GM19099 (cell line): ENCODE data around the gene TBC1D5.

ENCODE experiments used
- POLR2A ChIP-seq: IDR thresholded peaks from 3 replicates; pipeline ENCODE4 v1.6.1; 2011; ENCODE audit warnings: low read depth; ENCODE audit not compliant: insufficient read length; ENCODE audit errors: extremely low read depth

TBC1D5 gene

DNA sequence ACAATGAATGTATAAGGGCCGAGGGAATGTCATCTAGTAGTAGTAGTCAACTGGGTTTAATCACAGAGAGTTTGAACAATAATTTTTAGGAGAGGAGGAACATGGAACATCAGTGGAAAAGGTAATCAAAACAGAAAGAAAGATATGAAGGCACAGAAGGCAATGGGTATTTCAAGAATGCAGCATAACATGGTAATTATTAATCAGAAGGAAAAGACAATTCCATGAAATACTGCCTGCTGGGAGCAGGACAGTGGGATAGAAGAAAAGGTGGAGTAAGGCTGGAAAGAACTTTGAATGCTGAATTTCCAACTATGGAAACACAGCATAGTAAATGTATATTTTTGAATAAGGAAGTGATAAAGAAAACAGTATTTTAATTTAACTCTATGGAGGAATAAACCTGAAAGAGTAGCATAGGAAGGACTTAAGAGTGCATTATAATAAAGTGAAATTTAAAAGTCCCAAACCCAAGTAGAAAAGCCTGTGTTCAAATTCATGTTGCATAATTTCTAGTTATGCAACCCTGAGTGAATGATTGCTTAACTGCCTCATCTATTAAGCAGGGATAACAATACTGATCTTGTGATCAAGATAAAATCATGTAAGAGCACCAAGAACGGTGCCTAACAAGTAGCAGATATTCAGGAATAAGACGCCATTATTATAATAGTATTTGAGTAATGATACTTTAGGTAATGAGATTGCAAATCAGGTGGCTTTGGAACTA is 357.7 kb downstream of the TBC1D5 start:
- TF ChIP-seq POLR2A = no peak

DNA sequence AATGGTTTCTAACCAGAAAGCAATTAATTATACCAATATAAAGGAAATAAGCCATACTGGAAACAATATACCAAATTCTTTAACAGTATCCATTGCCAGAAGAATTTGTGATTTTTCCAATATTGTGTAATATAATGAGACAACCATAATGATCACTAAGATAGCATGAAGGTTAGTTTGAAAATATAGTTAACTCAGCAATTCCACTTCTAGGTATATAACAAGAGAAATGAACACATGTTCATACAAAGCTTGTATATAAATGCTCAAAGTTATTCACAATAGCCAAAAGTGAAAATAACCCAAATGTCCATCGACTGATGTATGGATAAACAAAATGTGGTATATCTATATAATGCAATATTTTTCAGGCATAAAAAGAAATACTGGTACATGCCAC is 369.1 kb downstream of the TBC1D5 start:
- no peak for TF ChIP-seq POLR2A

DNA sequence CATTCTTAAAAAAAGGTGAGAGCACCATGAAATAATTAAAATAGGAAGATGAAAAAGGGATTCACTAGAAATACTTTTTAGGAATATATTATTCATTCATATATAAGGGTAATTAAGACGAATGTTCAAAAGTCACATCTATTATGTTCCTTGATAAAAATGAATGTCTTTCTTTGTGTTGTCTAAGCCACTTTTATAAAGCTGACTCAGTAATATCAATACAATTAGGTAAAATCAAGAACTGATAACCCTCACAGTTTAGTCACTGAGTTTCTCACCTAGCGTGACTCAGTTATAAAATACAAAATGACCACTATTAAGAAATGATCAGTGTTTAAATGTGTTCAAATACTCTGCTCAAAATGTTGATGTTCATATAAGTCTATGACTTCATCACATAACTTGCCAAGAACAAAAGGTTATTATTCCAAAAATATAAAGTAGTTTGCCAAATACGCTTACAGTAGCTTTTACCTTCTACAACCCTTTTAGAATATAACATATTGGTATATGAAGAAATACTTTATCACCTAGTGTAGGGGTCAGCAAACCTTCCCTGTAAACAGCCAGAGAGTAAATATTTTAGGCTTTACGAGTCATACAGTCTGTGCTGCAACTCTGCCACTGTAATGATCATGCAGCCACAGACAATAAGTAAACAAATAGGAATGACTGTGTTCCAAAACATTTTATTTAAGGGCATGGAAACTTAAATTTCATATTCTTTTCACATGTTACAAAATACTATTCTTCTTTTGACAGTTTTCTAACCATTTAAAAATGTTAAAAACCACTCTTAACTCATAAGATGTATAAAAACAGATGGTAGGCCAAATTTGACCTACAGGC is 369.8 kb downstream of the TBC1D5 start:
- TF ChIP-seq POLR2A = no peak

DNA sequence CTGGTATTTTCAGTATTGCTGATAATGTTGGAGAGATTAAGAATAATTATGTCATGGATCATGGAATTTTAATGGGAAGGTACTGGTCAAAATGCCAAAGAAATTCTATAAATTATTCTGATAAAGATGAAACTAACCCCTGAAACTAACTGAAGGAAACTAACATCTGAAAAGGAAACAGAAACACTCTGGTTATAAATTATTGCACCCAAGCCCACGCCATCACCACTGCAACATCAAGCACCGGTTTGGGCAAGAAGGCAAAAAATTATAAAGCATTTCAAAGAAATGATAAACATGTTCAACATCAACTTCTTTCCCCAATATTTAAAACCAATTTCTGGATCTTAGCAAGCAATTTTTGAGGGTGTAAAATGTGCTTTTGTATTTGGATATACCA is 372.5 kb downstream of the TBC1D5 start:
- no peak for TF ChIP-seq POLR2A

DNA sequence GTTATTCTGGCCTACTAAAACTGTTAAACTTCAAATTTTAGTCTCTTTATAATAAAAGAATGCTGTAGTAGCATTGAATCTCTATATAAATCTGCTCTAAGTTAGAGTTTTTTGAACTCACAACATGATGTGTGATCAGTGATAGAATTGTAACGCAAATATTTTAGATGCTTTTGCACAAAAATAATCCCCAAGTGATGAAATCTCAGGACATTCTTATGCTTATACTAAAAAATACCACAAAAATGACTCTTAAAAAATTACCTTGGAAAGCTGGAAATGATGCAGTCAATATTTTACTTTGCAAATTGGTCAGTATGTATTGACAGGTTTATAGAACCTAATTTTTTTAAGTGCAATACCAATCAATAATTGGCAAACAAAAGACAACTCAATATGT is 375.3 kb downstream of the TBC1D5 start:
- TF ChIP-seq POLR2A = no peak

DNA sequence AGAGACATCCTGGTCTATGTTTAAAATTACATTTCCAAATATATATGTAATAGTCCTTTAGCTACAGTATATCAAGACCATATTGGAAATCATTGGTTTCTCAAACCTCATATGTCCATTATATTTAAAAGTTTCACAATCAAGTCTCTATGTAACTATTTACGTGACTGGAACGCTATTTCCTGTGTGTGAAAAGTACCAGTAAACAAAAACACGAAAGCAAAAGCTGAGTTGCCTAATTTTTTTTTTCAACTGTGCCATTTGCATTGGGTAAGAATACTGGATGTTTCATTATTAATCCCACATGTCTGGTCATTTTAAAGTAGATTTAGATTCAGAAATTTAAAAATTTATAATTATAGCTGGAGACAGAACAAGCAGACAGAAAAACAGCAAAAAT is 381.4 kb downstream of the TBC1D5 start:
- TF ChIP-seq POLR2A = no peak

DNA sequence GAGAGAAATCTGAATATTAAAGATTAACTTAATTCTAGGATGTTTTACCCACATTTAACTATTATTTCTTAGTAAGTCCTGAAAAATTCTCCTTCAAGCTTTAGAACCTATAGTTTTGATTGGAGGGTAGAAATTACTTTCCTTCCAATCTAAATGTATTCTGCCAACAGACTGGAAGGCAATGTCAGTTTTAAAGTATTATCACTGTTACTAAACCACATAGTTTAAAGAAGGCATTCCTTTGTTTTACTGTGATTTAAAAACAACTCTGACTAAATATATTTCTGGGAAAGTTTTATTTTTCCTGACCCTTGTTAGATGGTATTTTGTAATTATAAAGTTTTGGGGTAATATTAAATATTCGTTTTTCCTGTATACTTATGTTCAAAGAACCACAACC is 382.5 kb downstream of the TBC1D5 start:
- no peak for TF ChIP-seq POLR2A

DNA sequence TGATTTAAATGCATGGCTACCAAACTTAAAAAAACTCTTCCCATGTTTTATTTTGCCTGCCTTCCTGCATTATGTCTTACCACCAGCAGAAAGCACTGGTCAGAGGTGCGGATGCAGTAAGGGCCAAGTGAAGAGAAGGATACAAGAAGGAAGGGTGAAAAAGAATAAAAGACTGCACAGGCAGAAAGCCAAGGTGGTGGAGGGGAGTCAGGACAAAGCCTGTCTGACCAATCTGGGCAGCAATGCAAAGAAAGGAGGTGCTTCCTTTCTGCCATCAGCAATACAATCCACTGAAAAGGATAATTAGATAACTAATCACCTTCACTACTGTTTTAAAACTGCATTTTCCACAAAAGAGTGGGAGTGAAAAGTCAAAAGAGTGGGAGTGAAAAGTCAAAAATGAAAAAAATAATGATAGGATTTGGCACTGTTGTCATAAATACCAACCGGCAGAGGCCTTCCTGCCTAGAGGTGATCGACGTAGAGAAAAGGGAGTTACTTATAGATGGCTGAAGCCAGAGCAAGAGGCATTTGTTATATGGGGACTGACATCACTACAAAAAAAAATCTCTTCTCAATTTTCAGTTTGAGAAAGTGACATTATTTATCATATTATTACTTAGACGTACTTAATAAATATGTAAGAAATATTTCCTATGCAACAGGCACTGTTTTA is 385.3 kb downstream of the TBC1D5 start:
- TF ChIP-seq POLR2A = no peak

DNA sequence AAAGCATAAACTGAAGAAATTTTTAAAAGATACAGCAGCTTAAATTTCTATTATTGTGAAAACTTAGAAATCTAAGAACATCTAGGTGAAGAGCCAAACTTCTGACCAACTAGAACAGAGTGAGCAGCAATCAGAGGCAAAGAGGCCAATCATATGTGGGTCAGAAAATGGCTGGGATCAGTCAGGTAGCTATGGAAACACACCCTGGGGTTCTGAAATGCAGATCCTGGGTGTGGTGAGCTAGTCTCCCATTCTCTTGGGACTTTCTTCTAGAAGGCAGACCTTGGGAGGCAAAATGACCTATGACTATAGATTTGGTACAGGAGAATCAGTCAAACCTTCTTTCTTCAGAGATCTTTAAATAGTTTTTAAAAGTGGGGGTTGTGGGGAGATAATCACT is 385.8 kb downstream of the TBC1D5 start:
- no peak for TF ChIP-seq POLR2A

DNA sequence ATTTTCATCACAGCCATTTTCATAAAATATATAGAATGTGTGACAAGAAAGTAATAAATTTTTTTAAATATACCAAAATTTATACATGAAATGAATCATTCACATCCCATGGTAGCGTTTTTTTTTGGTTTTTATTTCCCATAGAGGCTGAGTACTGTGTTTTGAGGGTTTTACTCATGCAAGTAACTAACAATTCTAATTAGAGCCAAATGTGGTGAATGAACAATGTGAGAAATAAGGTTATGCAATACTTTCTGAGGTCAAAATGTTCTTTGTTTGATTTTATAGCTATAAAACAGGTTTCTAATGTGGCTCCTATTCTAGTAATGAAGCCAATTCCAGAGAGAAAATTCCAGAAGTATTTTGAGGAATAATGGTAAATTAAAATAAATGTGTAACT is 386.8 kb downstream of the TBC1D5 start:
- TF ChIP-seq POLR2A = no peak

DNA sequence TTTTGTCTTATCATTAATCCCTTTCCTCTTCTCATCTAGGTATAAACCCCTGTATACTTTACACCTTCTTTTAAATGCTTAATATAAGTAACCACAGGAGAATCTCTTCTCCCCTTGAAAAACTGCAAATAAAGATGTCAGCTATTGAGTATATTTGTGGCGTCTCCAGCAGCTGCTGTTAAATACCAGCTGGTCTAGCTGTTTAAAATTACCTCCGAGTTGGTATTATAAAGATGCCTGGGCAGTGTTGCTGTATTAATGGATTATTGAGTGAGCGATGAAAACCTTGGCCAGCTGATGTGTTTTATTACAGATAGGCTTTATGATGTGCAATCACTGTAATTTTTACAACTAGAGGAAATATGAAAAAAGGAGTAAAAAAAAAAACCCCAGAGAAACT is 388.1 kb downstream of the TBC1D5 start:
- TF ChIP-seq POLR2A = no peak

DNA sequence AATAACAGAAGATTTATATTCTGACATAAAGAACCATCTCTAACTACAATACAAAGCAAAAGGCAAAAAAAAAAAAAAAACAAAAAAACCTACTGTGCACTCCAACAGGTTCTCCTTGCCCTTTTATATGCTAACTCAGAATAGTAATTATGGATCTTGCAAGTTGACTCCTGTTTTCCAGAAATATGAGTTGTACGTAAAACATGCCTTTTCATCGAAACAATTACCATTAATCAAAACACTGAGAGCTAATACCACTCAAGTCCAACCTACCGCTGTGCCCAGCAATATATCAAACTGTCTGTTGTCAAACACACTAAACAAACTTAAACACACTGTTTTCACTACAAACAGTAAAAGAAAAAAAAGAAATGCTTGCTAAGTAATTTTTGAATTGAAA is 389.8 kb downstream of the TBC1D5 start:
- TF ChIP-seq POLR2A = no peak

DNA sequence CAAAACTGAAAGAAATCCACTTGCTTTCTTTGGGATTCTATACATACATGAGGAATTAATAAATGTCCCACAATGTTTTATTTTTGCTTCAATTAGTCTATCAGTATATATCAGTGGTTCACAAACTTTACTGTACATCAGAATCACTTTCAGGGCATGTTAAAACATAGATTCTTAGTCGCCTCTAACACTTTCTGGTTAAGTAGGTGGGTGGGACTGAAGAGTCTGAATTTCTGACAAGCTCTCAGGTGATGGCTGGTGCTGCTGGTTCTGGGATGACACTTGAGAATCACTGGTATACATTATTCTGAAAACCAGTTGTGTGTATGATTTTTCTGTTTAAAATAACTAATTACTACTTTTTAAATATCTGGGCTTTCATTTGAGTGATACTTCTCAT is 393.3 kb downstream of the TBC1D5 start:
- no peak for TF ChIP-seq POLR2A

DNA sequence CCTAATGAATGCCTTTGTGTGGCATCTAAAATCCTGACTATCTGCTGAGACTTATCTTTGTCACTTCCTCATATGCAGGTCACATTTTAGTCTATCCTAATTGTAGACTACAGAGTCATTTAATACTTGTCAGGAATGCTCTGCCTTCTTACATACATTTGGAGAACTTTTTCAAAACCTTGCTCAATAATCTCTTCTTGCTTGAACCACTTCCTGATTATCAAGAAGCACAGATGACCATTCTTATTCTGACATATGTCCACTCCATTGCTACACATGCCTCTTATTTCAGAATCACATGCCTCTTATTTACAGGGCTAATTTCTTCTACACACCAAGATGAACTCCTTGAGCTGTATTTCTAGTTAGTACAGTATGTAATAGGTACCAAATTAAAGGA is 400.3 kb downstream of the TBC1D5 start:
- TF ChIP-seq POLR2A = no peak

DNA sequence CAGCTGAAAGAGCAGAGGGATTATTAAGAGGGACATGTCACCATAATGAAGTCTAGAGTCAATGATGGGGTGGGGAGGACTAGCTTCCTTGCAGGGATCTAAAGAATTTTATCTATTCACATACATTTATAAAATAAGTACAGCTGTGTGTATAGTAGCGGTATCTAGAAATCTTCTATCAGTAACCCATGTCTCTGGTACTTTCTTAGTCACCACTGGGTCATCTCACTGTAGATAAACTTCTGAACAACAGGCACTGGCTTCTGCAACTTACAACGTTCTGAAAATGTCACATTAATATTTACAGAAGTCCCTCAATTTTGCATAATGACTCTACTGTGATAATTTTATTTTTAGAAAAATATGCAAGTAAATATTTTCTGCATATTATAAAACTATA is 401.7 kb downstream of the TBC1D5 start:
- TF ChIP-seq POLR2A = no peak

DNA sequence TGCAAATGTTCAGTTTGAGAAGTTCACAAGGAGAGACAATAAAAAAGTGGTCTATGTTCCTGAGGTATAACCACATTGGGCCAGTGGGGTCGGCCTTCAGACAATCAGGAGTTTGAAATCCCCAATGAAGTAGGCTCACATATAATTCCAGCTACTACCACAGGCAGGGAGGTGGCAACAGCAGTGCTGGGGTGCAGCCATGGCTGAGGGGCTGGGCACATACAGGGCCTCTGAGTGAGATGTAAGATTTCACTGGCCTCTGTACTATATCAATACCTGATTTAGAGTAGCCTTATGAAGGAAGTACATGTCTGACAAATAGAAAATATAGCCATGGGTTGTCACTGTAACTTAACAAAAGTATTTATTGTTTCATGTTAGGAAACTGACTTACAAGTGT is 402.2 kb downstream of the TBC1D5 start:
- TF ChIP-seq POLR2A = no peak
